ENCODE data around the gene NCOA4.

DNA sequence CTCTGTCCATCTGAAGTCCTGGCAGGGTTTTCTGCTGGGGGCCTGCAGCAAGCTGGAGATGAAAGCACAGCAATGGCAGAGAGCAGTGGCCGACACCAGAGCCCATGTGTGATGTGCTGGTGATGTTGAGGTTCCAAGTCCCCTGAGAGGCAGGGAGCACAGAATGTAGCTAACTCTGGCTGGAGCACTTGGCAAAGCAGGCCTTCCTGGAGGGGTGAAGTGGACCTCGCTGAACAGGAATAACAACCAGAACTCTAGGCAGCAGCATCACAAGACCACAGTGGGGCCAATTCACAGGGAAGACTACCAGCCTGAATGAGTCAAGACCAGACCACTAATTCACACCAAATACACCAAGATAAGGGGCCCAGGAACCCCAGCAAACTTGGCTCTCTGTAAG lies 38.5 kb upstream of the NCOA4 start:
- TF ChIP-seq, protein P1, sequence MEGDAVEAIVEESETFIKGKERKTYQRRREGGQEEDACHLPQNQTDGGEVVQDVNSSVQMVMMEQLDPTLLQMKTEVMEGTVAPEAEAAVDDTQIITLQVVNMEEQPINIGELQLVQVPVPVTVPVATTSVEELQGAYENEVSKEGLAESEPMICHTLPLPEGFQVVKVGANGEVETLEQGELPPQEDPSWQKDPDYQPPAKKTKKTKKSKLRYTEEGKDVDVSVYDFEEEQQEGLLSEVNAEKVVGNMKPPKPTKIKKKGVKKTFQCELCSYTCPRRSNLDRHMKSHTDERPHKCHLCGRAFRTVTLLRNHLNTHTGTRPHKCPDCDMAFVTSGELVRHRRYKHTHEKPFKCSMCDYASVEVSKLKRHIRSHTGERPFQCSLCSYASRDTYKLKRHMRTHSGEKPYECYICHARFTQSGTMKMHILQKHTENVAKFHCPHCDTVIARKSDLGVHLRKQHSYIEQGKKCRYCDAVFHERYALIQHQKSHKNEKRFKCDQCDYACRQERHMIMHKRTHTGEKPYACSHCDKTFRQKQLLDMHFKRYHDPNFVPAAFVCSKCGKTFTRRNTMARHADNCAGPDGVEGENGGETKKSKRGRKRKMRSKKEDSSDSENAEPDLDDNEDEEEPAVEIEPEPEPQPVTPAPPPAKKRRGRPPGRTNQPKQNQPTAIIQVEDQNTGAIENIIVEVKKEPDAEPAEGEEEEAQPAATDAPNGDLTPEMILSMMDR (conservative IDR thresholded peaks at IDR 0.05; ENCODE audit: low read depth, low read length) = no peak
- no peak for TF ChIP-seq EZH2 (IDR thresholded peaks at IDR 0.05; ENCODE audit: borderline replicate concordance, low read depth, low read length, poor library complexity, severe bottlenecking)
